Erythroblast (primary cell): Measurements from ENCODE around the gene PARL.

ENCODE experiments used
- GATA1 ChIP-seq: IDR thresholded peaks from 2 replicates; pipeline ENCODE4 v1.6.1; 2011; ENCODE audit warnings: low read depth, mild to moderate bottlenecking, control low read depth, low read length, moderate library complexity
- POLR2A ChIP-seq: IDR thresholded peaks from 2 replicates; pipeline ENCODE4 v1.6.1; 2011; ENCODE audit warnings: mild to moderate bottlenecking, low read length

DNA sequence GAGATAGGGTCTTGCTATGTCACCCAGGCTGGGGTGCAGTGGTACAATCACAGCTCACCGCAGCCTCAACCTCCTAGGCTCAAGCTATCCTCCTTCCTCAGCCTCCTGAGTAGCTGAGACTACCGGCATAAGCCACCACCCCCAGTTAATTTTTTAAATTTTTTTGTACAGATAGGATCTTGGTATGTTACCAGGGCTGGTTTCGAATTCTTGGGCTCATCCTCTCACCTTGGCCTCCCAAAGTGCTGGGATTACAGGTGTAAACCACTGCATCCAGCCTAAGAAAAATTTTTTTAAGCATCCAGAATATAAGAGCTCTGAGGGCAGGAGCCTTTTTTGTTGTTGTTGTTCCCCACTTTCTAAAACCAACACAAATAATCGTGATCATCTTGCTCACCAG, 44.9 kb downstream of the PARL start:
- TF ChIP-seq POLR2A (no peak), GATA1 (no peak)
